ENCODE results near the gene C4orf33.

GRCh38 chr4:129146639-129147038, 50.7 kb downstream of the C4orf33 start:
- TF ChIP-seq POLR2A (IDR thresholded peaks at IDR 0.05) (no peak), CTCF (IDR thresholded peaks at IDR 0.05) (no peak)
